HCT116 (cell line): ENCODE data around the gene TOPORS.

Source experiments
- CEBPB ChIP-seq: IDR thresholded peaks from 2 replicates; pipeline ENCODE4 v1.6.1; 2012; ENCODE audit warnings: low read depth
- EZH2 ChIP-seq: fragments of 200-600 bp; sonication (generic); IDR thresholded peaks from 2 replicates; pipeline ENCODE4 v1.6.1; 2017; ENCODE audit warnings: antibody characterized with exemption, mixed run types
- FOSL1 ChIP-seq: IDR thresholded peaks from 2 replicates; pipeline ENCODE4 v1.6.1; 2012; ENCODE audit warnings: low read depth
- POLR2A ChIP-seq: IDR thresholded peaks from 2 replicates; pipeline ENCODE4 v1.7.0; 2011; ENCODE audit warnings: borderline replicate concordance; ENCODE audit not compliant: insufficient read depth, insufficient read length; ENCODE audit errors: extremely low read depth
- POLR2AphosphoS5 ChIP-seq: IDR thresholded peaks from 2 replicates; pipeline ENCODE4 v1.6.1; 2011; ENCODE audit warnings: mild to moderate bottlenecking, low read depth, low read length, moderate library complexity
- RAD21 ChIP-seq: IDR thresholded peaks from 2 replicates; pipeline ENCODE4 v1.6.1; 2012; ENCODE audit warnings: low read depth, mild to moderate bottlenecking
- SP1 ChIP-seq: IDR thresholded peaks from 2 replicates; pipeline ENCODE4 v1.6.1; 2012; ENCODE audit warnings: low read depth
- TCF7L2 ChIP-seq: IDR thresholded peaks from 2 replicates; pipeline ENCODE4 v1.7.0; 2011; ENCODE audit warnings: borderline replicate concordance, inconsistent platforms; ENCODE audit not compliant: insufficient read depth, insufficient read length; ENCODE audit errors: extremely low read depth
- ZNF274 ChIP-seq: fragments of 200-500 bp; sonication (Bioruptor generic); IDR thresholded peaks from 2 replicates; pipeline ENCODE4 v1.6.1; 2014; ENCODE audit warnings: mild to moderate bottlenecking, low read depth, low read length, inconsistent platforms
- TF ChIP-seq, protein P1 (sequence below), 3 experiments: fragments of 200-600 bp in 1 of 3; sonication (generic) in 1 of 3; IDR thresholded peaks in 2 of 3; conservative IDR thresholded peaks in 1 of 3; 2 replicates each; pipeline ENCODE4 v1.5.1; 2012 to 2017; ENCODE audit warnings: low read depth in 2 of 3, low read length in 2 of 3, antibody characterized with exemption in 1 of 3, borderline replicate concordance in 1 of 3, control low read depth in 1 of 3, mild to moderate bottlenecking in 1 of 3, mixed read lengths in 1 of 3, mixed run types in 1 of 3, moderate library complexity in 1 of 3; ENCODE audit not compliant: insufficient read depth in 1 of 3
- TF ChIP-seq, protein P2 (sequence below): IDR thresholded peaks from 2 replicates; pipeline ENCODE4 v1.6.1; 2012; ENCODE audit warnings: low read depth

DNA sequence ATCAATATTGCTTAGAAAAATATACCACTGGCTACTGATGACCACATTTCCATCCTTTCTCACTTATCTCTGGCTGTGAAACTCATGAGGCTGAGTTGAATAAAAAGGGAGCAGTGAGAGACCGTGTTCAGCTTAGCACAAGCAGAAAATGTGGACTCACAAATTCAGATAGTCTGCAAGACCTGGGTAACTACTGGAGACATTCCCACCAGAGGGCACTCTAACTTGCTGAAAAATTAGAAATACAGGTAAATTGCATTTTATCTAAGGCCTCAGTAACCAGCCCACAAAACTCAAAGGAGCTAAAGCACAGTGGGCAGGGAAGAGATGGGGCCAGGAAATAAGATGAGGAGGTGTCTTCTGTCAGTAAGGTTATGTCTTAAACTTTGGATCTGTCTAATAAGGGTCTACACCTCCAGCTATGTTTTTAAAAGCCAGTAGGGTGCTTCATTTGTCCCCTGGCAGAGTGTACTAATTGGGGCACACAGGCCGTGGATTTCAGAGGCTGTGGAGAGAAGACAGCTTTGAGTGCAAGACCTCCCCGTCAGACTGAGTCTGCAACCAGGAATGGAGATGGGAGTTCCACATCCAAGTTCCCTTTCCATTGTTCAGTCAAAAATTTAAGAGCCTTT lies 29.2 kb upstream of the TOPORS start:
- no peak for TF ChIP-seq TCF7L2
- TF ChIP-seq CEBPB, result no peak
- TF ChIP-seq, protein P1, sequence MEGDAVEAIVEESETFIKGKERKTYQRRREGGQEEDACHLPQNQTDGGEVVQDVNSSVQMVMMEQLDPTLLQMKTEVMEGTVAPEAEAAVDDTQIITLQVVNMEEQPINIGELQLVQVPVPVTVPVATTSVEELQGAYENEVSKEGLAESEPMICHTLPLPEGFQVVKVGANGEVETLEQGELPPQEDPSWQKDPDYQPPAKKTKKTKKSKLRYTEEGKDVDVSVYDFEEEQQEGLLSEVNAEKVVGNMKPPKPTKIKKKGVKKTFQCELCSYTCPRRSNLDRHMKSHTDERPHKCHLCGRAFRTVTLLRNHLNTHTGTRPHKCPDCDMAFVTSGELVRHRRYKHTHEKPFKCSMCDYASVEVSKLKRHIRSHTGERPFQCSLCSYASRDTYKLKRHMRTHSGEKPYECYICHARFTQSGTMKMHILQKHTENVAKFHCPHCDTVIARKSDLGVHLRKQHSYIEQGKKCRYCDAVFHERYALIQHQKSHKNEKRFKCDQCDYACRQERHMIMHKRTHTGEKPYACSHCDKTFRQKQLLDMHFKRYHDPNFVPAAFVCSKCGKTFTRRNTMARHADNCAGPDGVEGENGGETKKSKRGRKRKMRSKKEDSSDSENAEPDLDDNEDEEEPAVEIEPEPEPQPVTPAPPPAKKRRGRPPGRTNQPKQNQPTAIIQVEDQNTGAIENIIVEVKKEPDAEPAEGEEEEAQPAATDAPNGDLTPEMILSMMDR (IDR thresholded peaks at IDR 0.05 in 2 of 3, conservative IDR thresholded peaks at IDR 0.05 in 1 of 3; ENCODE audit: borderline replicate concordance in 1 of 3, insufficient read depth in 1 of 3, low read depth in 2 of 3, low read length in 2 of 3), result peak; percentile 64 to 83 (median 72)
- TF ChIP-seq, protein P2, sequence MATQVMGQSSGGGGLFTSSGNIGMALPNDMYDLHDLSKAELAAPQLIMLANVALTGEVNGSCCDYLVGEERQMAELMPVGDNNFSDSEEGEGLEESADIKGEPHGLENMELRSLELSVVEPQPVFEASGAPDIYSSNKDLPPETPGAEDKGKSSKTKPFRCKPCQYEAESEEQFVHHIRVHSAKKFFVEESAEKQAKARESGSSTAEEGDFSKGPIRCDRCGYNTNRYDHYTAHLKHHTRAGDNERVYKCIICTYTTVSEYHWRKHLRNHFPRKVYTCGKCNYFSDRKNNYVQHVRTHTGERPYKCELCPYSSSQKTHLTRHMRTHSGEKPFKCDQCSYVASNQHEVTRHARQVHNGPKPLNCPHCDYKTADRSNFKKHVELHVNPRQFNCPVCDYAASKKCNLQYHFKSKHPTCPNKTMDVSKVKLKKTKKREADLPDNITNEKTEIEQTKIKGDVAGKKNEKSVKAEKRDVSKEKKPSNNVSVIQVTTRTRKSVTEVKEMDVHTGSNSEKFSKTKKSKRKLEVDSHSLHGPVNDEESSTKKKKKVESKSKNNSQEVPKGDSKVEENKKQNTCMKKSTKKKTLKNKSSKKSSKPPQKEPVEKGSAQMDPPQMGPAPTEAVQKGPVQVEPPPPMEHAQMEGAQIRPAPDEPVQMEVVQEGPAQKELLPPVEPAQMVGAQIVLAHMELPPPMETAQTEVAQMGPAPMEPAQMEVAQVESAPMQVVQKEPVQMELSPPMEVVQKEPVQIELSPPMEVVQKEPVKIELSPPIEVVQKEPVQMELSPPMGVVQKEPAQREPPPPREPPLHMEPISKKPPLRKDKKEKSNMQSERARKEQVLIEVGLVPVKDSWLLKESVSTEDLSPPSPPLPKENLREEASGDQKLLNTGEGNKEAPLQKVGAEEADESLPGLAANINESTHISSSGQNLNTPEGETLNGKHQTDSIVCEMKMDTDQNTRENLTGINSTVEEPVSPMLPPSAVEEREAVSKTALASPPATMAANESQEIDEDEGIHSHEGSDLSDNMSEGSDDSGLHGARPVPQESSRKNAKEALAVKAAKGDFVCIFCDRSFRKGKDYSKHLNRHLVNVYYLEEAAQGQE, result no peak
- no peak for TF ChIP-seq SP1
- no peak for TF ChIP-seq POLR2A
- TF ChIP-seq ZNF274, result no peak
- no peak for TF ChIP-seq FOSL1
- TF ChIP-seq RAD21, result peak; percentile 79
- no peak for TF ChIP-seq POLR2AphosphoS5
- TF ChIP-seq EZH2, result no peak
